Measurements from ENCODE around the gene MYOF. TPM values are rescaled to one million over a fixed set of nuclear protein-coding genes. Genes with fewer than 3 reads are reported as not detected.

MYOF gene
- total and polyA plus RNA-seq, 10 of the 15 experiments (the other 5 are each of a cell fraction or from before 2014, with no cell fraction given) = 0.02 to 0.59 (median 0.17) TPM

- no peaks in the 10 kb centered on the region for H3K27me3 ChIP-seq (replicated peaks in 1 of 2; ENCODE audit: control insufficient read depth in 2 of 2, insufficient read depth in 2 of 2, low read length in 1 of 2)
Measured at GRCh38 chr10:93465806-93466675, 16.1 kb downstream of the MYOF start.

More at GRCh38 chr10:93465806-93466675, 16.1 kb downstream of the MYOF start:
- ATAC-seq (no peak), FAIRE-seq (no peak), DNase-seq (ENCODE audit: low read depth, low spot score) (no peak)
- Histone ChIP-seq H3K4me1 (ENCODE audit: control insufficient read depth, insufficient read depth, low read length) (no peaks in the 10 kb centered on the region), H3K36me3 (ENCODE audit: control insufficient read depth in 2 of 2, insufficient read depth in 2 of 2, low read length in 1 of 2) (no peaks in the 10 kb centered on the region), H3K4me3 (no peak overlapping the region), H3K4me2 (ENCODE audit: control insufficient read depth, insufficient read depth) (no peak overlapping the region), H3K9me3 (replicated peaks; ENCODE audit: control insufficient read depth, insufficient read depth, low read length) (no peaks in the 10 kb centered on the region), H3K9ac (ENCODE audit: control insufficient read depth, insufficient read depth, low read length) (no peak overlapping the region), H3K79me2 (ENCODE audit: control insufficient read depth, insufficient read depth, low read length) (no peaks in the 10 kb centered on the region), H4K20me1 (ENCODE audit: control insufficient read depth, insufficient read depth) (no peaks in the 10 kb centered on the region), H3K27ac (ENCODE audit: control insufficient read depth, insufficient read depth) (no peak overlapping the region), H2AFZ (ENCODE audit: control insufficient read depth, low read depth, low read length) (no peak overlapping the region)
- SMC1A ChIA-PET (ENCODE audit: uncharacterized antibody, unreplicated experiment) = interaction anchor here (1.0 kb wide), 1 partner anchor 90 kb away, joined by 5 read pairs; no protein-coding TSS in a partner anchor
- WGBS (ENCODE audit: insufficient coverage, insufficient replicate concordance, low lambda C conversion rate, missing lambda C conversion rate) = 31% methylated on average over 8 of the region's 8 CpGs
- CTCF ChIA-PET = interaction anchor here (1.1 kb wide), 1 partner anchor 17 kb away, joined by 3 read pairs; the partner anchor contains the start of gene MYOF
- POLR2A ChIA-PET = no interaction called here
- TF ChIP-seq RUNX3 (IDR thresholded peaks at IDR 0.05; ENCODE audit: low read length) (no peak), GABPA (IDR thresholded peaks at IDR 0.05; ENCODE audit: low read depth) (no peak), ZNF622 (IDR thresholded peaks at IDR 0.05) (no peak), ELK1 (IDR thresholded peaks at IDR 0.05; ENCODE audit: low read depth, low read length) (no peak), MEF2A (IDR thresholded peaks at IDR 0.05; ENCODE audit: insufficient read depth, low read depth, low read length) (no peak), POLR2AphosphoS5 (IDR thresholded peaks at IDR 0.05; ENCODE audit: low read length) (no peak), REST (IDR thresholded peaks at IDR 0.05; ENCODE audit: low read depth, low read length) (no peak), IKZF1 (conservative IDR thresholded peaks at IDR 0.05) (no peak), KLF5 (IDR thresholded peaks at IDR 0.05; ENCODE audit: partially characterized antibody) (no peak)
- intact Hi-C loops (cut with micrococcal nuclease; ENCODE audit: unreplicated experiment) = no loop called here
- RAD21 ChIA-PET (ENCODE audit: unreplicated experiment) = no interaction called here
- in situ Hi-C loops (cut with MboI) = no loop called here
- no TSS peak for BruUV-seq (replicated peaks)

Data from GM12878 (cell line).